GM19438 (cell line): Measurements from ENCODE around the gene SLC12A5.
"Not testable (repeated sequence)": the region's sequence is repeated elsewhere in the genome, so short reads cannot be mapped to it uniquely, and the experiment has no call there.

Experiments
- ATAC-seq: cut with Tn5 transposase; IDR thresholded peaks from one replicate; pipeline ENCODE4 v1.9.1; 2021; ENCODE audit warnings: low read depth; ENCODE audit not compliant: unreplicated experiment

Gene SLC12A5

GRCh38 chr20:46028772-46029371 is at the start of gene SLC12A5:
SLC12A5 (plus strand) TSS chr20:46029215; CDS start chr20:46029345, 130 bp downstream.
- no peak for ATAC-seq

DNA sequence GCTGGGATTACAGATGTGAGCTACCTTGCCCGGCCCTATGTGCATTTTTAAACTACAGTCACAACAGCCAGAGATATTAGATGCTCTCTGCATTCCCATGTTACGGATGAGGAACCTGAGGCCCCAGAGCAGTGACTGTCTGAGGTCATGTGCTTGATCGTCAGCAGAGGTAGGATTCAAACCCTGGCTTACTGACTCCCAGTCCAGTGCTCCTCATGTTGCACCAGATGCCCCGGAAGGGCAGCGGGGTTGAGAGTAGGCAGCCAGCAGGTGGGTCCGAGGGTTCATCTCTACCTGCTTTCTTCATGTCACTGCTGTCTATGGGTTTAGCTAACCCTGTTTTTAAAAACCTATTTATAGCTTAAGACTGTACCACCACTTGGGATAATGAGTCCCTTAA is 47.8 kb upstream of the SLC12A5 start:
- no peak for ATAC-seq

GRCh38 chr20:45983279-45983743 is 45.7 kb upstream of the SLC12A5 start:
- ATAC-seq = no peak

- ATAC-seq = no peak
Measured at GRCh38 chr20:45985573-45985972, 43.4 kb upstream of the SLC12A5 start.

- no peak for ATAC-seq
Measured at GRCh38 chr20:45987108-45987780, 41.8 kb upstream of the SLC12A5 start.

DNA sequence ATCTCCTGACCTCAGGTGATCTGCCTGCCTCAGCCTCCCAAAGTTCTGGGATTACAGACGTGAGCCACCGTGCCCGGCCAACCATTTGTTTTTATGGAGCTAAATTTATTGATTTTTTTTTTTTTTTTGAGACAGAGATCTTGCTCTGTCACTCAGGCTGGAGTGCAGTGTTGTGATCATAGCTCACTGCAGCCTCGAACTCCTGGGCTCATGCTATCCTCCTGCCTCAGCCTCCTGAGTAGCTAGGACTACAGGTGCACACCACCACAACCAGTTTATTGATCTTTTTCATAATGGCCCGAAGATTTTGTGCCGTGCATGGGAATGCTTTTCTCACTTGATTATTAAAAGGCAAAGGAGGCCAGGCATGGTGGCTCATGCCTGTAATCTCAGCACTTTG is 40.2 kb upstream of the SLC12A5 start:
- not testable (repeated sequence) for ATAC-seq

DNA sequence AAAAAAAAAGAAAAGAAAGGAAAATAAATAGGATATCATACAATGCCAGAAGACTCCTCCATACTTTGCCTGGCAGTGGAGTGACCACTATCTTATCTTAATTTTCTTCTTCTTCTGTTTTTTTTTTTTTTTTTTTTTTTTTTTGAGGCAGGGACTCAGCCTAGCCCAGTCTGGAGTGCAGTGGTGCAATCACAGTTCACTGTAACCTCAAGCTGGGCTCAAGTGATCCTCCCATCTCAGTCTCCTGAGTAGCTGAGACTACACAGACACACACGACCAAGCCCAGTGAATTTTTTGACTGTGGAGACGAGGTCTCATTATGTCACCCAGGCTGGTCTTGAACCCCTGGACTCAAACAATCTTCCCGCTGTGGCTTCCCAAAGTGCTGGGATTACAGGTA is 37.4 kb upstream of the SLC12A5 start:
- ATAC-seq = no peak

DNA sequence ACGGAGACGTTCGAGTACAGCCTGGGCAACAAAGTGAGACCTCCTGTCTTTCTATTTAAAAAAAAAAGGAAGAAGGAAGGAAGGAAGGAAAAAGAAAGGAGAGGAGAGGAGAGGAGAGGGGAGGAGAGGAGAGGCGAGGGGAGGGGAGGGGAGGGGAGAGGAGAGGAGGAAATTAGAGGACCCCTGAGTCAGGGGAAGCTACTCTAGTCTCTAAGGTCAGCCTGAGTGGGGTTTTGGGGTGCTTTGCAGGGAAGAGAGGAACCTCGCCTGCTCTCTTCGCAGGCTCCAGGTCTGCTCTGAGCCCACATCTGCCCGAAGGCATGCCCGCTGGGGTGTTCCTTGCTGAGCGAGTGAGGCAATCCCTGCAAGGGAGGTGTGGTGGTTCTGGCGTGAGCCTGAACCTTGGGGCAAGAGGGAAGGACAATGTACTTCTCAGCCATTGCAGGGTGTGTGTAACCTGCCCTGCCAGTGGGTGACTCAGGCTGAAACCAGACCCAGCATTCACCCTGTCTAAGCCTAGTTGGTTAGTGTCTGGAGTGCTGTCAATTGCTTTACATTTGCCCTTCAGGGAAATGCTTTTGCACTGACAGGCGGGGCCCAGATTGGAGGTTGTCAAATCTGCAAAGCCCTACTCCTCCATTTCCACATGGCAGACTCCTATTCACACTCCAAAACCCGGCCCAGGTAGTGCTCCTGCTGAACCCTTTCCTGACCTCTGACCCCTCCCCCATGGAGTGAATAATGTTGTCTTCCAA is 35.6 kb upstream of the SLC12A5 start:
- no peak for ATAC-seq

- ATAC-seq = no peak
Measured at GRCh38 chr20:45994761-45995493, 34.1 kb upstream of the SLC12A5 start.

DNA sequence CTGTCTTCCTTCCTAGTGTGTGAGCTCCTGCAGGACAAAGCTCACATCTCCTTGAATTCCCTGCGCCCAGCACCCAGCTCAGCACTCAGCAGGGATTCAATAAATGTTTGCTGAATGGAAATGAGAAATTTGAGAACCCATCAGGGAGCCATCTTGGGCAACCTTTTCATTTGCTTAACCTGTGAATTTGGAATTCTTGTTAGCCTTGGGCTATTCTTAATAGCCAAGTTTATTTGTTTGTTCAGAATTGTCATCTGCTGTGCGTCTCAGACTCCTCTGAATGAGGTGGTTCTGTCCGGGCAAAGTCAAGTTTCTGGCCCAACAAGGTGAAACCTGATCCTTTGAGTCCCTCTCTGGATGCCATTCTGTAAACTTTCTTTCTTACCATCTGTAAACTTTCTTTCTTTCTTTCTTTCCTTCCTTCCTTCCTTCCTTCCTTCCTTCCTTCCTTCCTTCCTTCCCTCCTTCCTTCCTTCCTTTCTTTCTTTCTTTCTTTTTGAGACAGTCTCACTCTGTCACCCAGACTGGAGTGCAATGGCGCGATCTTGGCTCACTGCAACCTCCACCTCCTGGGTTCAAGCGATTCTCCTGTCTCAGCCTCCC is 33.4 kb upstream of the SLC12A5 start:
- not testable (repeated sequence) for ATAC-seq

GRCh38 chr20:45997187-45997586 is 31.8 kb upstream of the SLC12A5 start:
- ATAC-seq = no peak

GRCh38 chr20:45998337-45998736 is 30.7 kb upstream of the SLC12A5 start:
- no peak for ATAC-seq

DNA sequence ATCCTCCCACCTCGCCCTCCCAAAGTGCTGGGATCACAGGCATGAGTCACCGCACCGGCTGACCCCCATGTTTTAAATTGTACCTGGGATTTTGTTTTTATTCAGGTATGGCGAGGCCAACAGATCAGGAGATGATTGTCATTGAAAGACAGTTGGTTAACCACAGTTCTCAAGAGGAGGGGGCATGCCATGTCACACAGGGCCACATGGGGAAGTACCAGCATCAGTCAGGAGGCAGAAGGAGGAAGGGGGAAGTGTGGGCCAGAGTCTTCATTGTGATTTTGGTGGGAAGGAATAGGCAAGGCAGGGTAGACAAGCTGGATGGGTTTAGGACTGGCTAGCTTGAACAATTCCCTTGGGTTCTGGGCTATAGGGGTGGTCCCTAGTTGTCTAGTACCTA is 30.3 kb upstream of the SLC12A5 start:
- ATAC-seq = no peak

GRCh38 chr20:45999557-46000261 is 29.3 kb upstream of the SLC12A5 start:
- ATAC-seq = no peak

GRCh38 chr20:46000262-46000996 is 28.6 kb upstream of the SLC12A5 start:
- ATAC-seq = no peak

DNA sequence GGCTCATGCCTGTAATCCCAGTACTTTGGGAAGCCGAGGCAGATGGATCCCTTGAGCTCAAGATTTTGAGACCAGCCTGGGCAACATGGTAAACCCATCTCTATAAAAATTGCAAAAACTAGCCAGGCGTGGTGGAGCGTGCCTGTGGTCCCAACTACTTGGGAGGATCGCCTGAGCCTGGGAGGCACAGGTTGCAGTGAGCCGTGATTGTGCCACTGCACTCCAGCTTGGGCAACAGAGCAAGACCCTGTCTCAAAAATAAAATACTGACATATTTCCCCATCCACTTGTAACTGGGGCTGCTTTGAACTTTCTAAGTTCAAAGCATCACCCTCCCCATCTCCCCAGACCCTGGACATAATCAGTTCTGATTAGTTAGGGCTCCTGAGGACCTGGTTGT is 27.5 kb upstream of the SLC12A5 start:
- no peak for ATAC-seq

- no peak for ATAC-seq
Measured at GRCh38 chr20:46002008-46002407, 27.0 kb upstream of the SLC12A5 start.

GRCh38 chr20:46004187-46004586 is 24.8 kb upstream of the SLC12A5 start:
- no peak for ATAC-seq

GRCh38 chr20:46004889-46005473 is 24.0 kb upstream of the SLC12A5 start:
- no peak for ATAC-seq
